ENCODE measurements around the gene SEMA5A. TPM values are rescaled to one million over a fixed set of nuclear protein-coding genes. Genes with fewer than 3 reads are reported as not detected.

The SEMA5A gene
- total and polyA plus RNA-seq, 2 of the 8 experiments (the other 6 are each of a cell fraction or from before 2014, with no cell fraction given), result 5.3 to 8.9 TPM

DNA sequence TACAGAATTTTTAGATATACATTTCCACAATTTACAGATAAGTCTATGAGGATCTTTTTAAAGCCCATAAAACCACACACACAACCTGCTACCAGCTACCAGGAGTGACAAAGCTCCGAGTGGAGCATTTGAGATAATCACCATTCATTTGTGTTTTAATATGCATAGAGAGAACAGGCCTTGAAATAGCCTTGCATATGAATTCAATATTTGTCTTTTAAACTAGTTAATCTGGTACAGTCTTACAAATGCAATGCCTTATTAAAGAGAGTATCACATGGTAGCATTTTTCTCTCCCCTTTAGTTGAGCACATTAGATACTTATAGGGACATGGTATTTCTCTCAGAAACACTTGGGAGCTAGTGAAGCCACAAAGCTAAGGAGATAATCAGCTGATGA lies 49.1 kb downstream of the SEMA5A start (continued):
- no peak for TF ChIP-seq ATF2 (IDR thresholded peaks at IDR 0.05; ENCODE audit: low read length)
- no peak for TF ChIP-seq NRF1 (IDR thresholded peaks at IDR 0.05; ENCODE audit: low read depth, low read length)

Data from H1 (cell line).